ENCODE data around the gene RGS17.

Gene RGS17

DNA sequence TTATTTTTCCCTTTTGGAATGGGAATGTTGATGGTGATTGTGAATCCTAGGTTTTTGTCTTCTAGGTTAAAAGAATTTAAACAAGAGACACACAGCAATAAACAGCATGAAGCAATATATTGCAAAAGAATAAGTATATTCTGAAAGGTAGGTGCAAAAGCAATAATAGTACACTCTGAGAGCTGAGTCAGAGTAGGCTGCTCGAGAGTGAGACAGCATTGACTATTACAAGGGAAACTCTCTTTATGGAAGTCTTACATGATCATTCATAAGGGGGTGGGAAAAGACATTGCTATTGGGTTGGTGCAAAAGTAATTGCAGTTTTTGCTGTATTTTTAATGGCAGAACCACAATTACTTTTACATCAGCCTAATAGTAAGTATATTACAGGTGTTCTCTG is 173.3 kb downstream of the RGS17 start:
- TF ChIP-seq, protein P1, sequence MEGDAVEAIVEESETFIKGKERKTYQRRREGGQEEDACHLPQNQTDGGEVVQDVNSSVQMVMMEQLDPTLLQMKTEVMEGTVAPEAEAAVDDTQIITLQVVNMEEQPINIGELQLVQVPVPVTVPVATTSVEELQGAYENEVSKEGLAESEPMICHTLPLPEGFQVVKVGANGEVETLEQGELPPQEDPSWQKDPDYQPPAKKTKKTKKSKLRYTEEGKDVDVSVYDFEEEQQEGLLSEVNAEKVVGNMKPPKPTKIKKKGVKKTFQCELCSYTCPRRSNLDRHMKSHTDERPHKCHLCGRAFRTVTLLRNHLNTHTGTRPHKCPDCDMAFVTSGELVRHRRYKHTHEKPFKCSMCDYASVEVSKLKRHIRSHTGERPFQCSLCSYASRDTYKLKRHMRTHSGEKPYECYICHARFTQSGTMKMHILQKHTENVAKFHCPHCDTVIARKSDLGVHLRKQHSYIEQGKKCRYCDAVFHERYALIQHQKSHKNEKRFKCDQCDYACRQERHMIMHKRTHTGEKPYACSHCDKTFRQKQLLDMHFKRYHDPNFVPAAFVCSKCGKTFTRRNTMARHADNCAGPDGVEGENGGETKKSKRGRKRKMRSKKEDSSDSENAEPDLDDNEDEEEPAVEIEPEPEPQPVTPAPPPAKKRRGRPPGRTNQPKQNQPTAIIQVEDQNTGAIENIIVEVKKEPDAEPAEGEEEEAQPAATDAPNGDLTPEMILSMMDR (IDR thresholded peaks at IDR 0.05; ENCODE audit: borderline replicate concordance, control extremely low read depth, extremely low read depth, insufficient read depth, missing control alignments) = no peak
- DNase-seq (ENCODE audit: low spot score) = no peak
- in situ Hi-C loops (cut with MboI; ENCODE audit: low sequenced_read_pairs, unreplicated experiment) = loop anchor here (10.0 kb wide), 1 partner anchor 67 kb away; no protein-coding TSS in a partner anchor
